GM12878 (cell line): Measurements from ENCODE around the gene WDSUB1. TPM values are rescaled to one million over a fixed set of nuclear protein-coding genes. Genes with fewer than 3 reads are reported as not detected.

Experiments
- ATAC-seq: fragments of 200-7000 bp; cut with Tn5 transposase; 3 replicates; pipeline ENCODE4 v1.9.1; 2020; ENCODE audit warnings: mild to moderate bottlenecking, moderate library complexity
- BruUV-seq: library from RNA; stranded (reverse); fragments of 400-500 nt; replicated peaks from 2 replicates; lab custom pipeline; 2021; lab: Mats Ljungman, UMichigan
- CTCF ChIA-PET: fragments of 300-600 bp; sonication (Branson Sonifier 250); formaldehyde crosslinking; extraction: SDS; loops from one replicate; lab custom pipeline; 2021; ENCODE audit warnings: inconsistent platforms; lab: Yijun Ruan, JAX
- POLR2A ChIA-PET: fragments of 350-600 bp; formaldehyde crosslinking; extraction: SDS; loops from one replicate; lab custom pipeline; 2021; ENCODE audit warnings: inconsistent platforms; lab: Charles Lee
- RAD21 ChIA-PET: fragments of 300-600 bp; sonication (Branson Sonifier 250); formaldehyde crosslinking; loops from one replicate; lab custom pipeline; 2023; ENCODE audit warnings: antibody characterized with exemption; ENCODE audit not compliant: unreplicated experiment; lab: Charles Lee
- SMC1A ChIA-PET: fragments of 300-600 bp; sonication (Branson Sonifier 250); formaldehyde crosslinking; loops from one replicate; lab custom pipeline; 2023; ENCODE audit not compliant: unreplicated experiment, uncharacterized antibody; lab: Charles Lee
- DNase-seq: peaks from one replicate; pipeline ENCODE4 v3.0.0-alpha.2; 2011; ENCODE audit warnings: low read depth, low spot score
- FAIRE-seq: peaks from 3 replicates; lab custom pipeline; 2011; peaks lifted over from hg19 to GRCh38; lab: Jason Lieb, UNC
- H2AFZ ChIP-seq: 2 replicates; pipeline ENCODE4 v1.6.0; 2011; ENCODE audit warnings: low read depth, low read length, control low read depth; ENCODE audit not compliant: control insufficient read depth
- H3K27ac ChIP-seq: 2 replicates; pipeline ENCODE4 v1.5.1; 2011; ENCODE audit warnings: control low read depth; ENCODE audit not compliant: control insufficient read depth, insufficient read depth
- H3K27me3 ChIP-seq, 2 experiments: replicated peaks in 1 of 2; 2 replicates each; pipeline versions ENCODE4 v1.6.0 to v1.6.1; 2011; ENCODE audit warnings: low read length in 1 of 2; ENCODE audit not compliant: control insufficient read depth in 2 of 2, insufficient read depth in 2 of 2
- H3K36me3 ChIP-seq, 2 experiments: 2 replicates each; pipeline ENCODE4 v1.5.1; 2011; ENCODE audit warnings: low read length in 1 of 2; ENCODE audit not compliant: control insufficient read depth in 2 of 2, insufficient read depth in 2 of 2
- H3K4me1 ChIP-seq: 2 replicates; pipeline ENCODE4 v1.6.1; 2011; ENCODE audit warnings: mild to moderate bottlenecking, low read length, moderate library complexity, mixed read lengths; ENCODE audit not compliant: control insufficient read depth, insufficient read depth
- H3K4me2 ChIP-seq: 2 replicates; pipeline ENCODE4 v1.6.0; 2011; ENCODE audit warnings: control low read depth; ENCODE audit not compliant: control insufficient read depth, insufficient read depth
- H3K4me3 ChIP-seq: fragments of 200-600 bp; sonication (generic); 2 replicates; pipeline ENCODE4 v1.5.1; 2016
- H3K79me2 ChIP-seq: 2 replicates; pipeline ENCODE4 v1.6.0; 2011; ENCODE audit warnings: low read length; ENCODE audit not compliant: control insufficient read depth, insufficient read depth
- H3K9ac ChIP-seq: 2 replicates; pipeline ENCODE4 v1.8.0; 2011; ENCODE audit warnings: low read length, control low read depth, mixed read lengths; ENCODE audit not compliant: control insufficient read depth, insufficient read depth
- H3K9me3 ChIP-seq: replicated peaks from 3 replicates; pipeline ENCODE4 v1.5.1; 2011; ENCODE audit warnings: mild to moderate bottlenecking, low read length; ENCODE audit not compliant: control insufficient read depth, insufficient read depth
- H4K20me1 ChIP-seq: 2 replicates; pipeline ENCODE4 v1.6.0; 2011; ENCODE audit not compliant: control insufficient read depth, insufficient read depth
- ASH2L ChIP-seq: fragments of 300-600, 200-600 bp; sonication (generic); IDR thresholded peaks from 2 replicates; pipeline ENCODE4 v1.6.1; 2017; ENCODE audit warnings: low read depth, mild to moderate bottlenecking, borderline replicate concordance
- BACH1 ChIP-seq: fragments of 450-650 bp; IDR thresholded peaks from 2 replicates; pipeline ENCODE4 v1.6.1; 2017; ENCODE audit warnings: mild to moderate bottlenecking, borderline replicate concordance
- BCL11A ChIP-seq: IDR thresholded peaks from 2 replicates; pipeline ENCODE4 v1.6.1; 2011; ENCODE audit warnings: low read depth, low read length
- CHD1 ChIP-seq: IDR thresholded peaks from 2 replicates; pipeline ENCODE4 v1.6.1; 2012; ENCODE audit warnings: low read depth, low read length, improper control_type of control experiment
- ESRRA ChIP-seq: IDR thresholded peaks from 2 replicates; pipeline ENCODE4 v1.6.1; 2012; ENCODE audit warnings: mild to moderate bottlenecking, low read length, improper control_type of control experiment
- HDAC2 ChIP-seq: fragments of 200-600 bp; sonication (generic); IDR thresholded peaks from 2 replicates; pipeline ENCODE4 v1.6.1; 2017
- IKZF2 ChIP-seq, 2 experiments: fragments of 450-650 bp; IDR thresholded peaks; 2 replicates each; pipeline ENCODE4 v1.6.1; 2017; ENCODE audit warnings: mild to moderate bottlenecking in 2 of 2, moderate library complexity in 2 of 2
- POLR2A ChIP-seq: IDR thresholded peaks from 2 replicates; pipeline ENCODE4 v1.6.1; 2011; ENCODE audit warnings: low read depth, mild to moderate bottlenecking, low read length
- POLR2AphosphoS5 ChIP-seq: IDR thresholded peaks from 2 replicates; pipeline ENCODE4 v1.6.1; 2011; ENCODE audit warnings: mild to moderate bottlenecking, low read length, inconsistent platforms
- RBBP5 ChIP-seq: fragments of 200-600 bp; sonication (generic); conservative IDR thresholded peaks from 2 replicates; pipeline ENCODE4 v1.6.1; 2016
- TCF3 ChIP-seq: IDR thresholded peaks from 2 replicates; pipeline ENCODE4 v1.6.1; 2012; ENCODE audit warnings: low read depth, mild to moderate bottlenecking, low read length, borderline replicate concordance; ENCODE audit not compliant: insufficient read depth
- ZBED1 ChIP-seq: IDR thresholded peaks from 2 replicates; pipeline ENCODE4 v1.6.1; 2016; ENCODE audit warnings: borderline replicate concordance
- ZSCAN29 ChIP-seq: fragments of 450-650 bp; IDR thresholded peaks from 2 replicates; pipeline ENCODE4 v1.6.1; 2017; ENCODE audit warnings: mild to moderate bottlenecking, moderate library complexity
- ZZZ3 ChIP-seq: IDR thresholded peaks from 2 replicates; pipeline ENCODE4 v1.6.1; 2011; ENCODE audit warnings: low read depth; ENCODE audit not compliant: control insufficient read depth, insufficient read length
- WGBS: methylation state at CpG from one replicate; pipeline ENCODE4 v1.1.6; 2016; ENCODE audit warnings: low lambda C conversion rate; ENCODE audit not compliant: insufficient replicate concordance, insufficient coverage; ENCODE audit errors: missing lambda C conversion rate; 5-methylcytosine and 5-hydroxymethylcytosine counted together
- in situ Hi-C: fragments of 300-500 bp; cut with MboI; formaldehyde crosslinking; loops from 9 replicates; pipeline ENCODE4 v1.14.3; 2018; ENCODE audit warnings: mixed read lengths
- intact Hi-C: fragments of 100-400 bp; cut with micrococcal nuclease; formaldehyde crosslinking; loops from one replicate; pipeline ENCODE4 v1.14.2; 2022; ENCODE audit not compliant: unreplicated experiment
- polyA plus RNA-seq, 11 experiments: library from polyadenylated mRNA; depleted of rRNA in 4 of 11; unstranded in 6 of 11; stranded (reverse) in 5 of 11; fragments of >200 nt; fragmentation: Nextera tagmentation in 4 of 11; fragmentation: Illumina TruSeq in 1 of 11; extraction: Ambion mirVana in 4 of 11; extraction: Trizol in 1 of 11; gene quantifications; 1 replicate in 1 of 11; 2 replicates in 10 of 11; pipeline versions ENCODE4 v1.2.1 to v1.2.3, GENCODE V29; 2011 to 2016; ENCODE audit warnings: inconsistent platforms in 2 of 11, missing spikeins in 2 of 11, low read depth in 1 of 11
- total RNA-seq, 4 experiments: library from RNA; depleted of rRNA in 3 of 4; stranded (reverse); fragments of >200 nt in 3 of 4; fragmentation: Illumina TruSeq in 1 of 4; extraction: Trizol in 1 of 4; gene quantifications; 2 replicates each; pipeline versions ENCODE4 v1.2.1 to v1.2.3, GENCODE V29; 2013 to 2021
- TF ChIP-seq, protein P1 (sequence below): fragments of 450-650 bp; IDR thresholded peaks from 2 replicates; pipeline ENCODE4 v1.6.1; 2016; ENCODE audit warnings: mild to moderate bottlenecking, moderate library complexity, borderline replicate concordance
- TF ChIP-seq, protein P2 (sequence below): fragments of 450-650 bp; IDR thresholded peaks from 2 replicates; pipeline ENCODE4 v1.6.1; 2016; ENCODE audit warnings: mild to moderate bottlenecking
- TF ChIP-seq, protein P3 (sequence below): fragments of 450-650 bp; IDR thresholded peaks from 2 replicates; pipeline ENCODE4 v1.6.1; 2018; ENCODE audit warnings: borderline replicate concordance, mild to moderate bottlenecking; ENCODE audit not compliant: partially characterized antibody

WDSUB1 gene
- total and polyA plus RNA-seq, 10 of the 15 experiments (the other 5 are each of a cell fraction or from before 2014, with no cell fraction given), result 4.4 to 12.7 (median 7.6) TPM

DNA sequence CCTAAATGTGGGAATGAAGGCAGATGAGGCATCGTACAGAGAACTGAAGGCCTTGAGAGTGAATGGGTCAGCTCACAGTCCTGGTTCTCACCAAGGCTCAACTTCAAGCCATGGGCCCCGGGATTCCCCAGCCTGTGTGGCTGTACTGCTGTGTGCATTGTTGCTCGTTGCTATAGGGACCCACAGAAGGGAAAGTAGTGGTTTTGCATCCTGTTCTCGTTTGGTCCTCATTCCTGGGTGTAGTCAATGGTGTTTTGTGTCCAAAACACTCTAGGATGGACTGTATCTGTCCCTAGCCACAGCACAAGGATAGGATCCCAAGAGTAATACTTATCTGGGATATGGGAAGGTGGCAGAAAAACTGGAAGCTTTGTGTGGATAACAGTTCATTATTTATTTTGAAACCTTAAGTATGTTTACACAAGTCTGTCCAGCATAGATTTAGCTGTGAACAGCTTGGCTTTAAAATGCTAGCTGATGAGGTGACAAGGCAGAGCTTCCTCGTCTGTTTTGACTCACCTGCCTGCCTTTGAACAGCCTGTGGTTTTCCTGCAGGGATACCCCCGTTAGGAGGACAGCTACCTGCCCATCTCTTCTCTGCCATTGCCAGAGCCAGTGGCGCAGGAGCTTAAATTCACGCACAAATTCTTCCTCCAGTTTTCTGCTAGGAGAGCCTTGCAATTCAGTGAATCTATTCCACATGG is 85.0 kb downstream of the WDSUB1 start:
- peak; percentile 97 for FAIRE-seq
- H3K9ac ChIP-seq, result 0 out of 2 replicates have a peak overlapping the region, but pooled peaks have one; percentile 1
- RAD21 ChIA-PET, result interaction anchor here (1.1 to 1.5 kb wide), 3 partner anchors 13 to 766 kb away, joined by 3 to 4 read pairs (median 3); no protein-coding TSS in a partner anchor
- SMC1A ChIA-PET, result interaction anchor here (0.7 to 2.5 kb wide), 4 partner anchors 48 to 598 kb away, joined by 3 to 12 read pairs (median 3); no protein-coding TSS in a partner anchor
- H2AFZ ChIP-seq, result peak overlapping the region; percentile 44
- WGBS, result under 1% methylated on average over 8 of the region's 8 CpGs
- DNase-seq, result peak; percentile 42
- H3K27me3 ChIP-seq, result no peaks in the 10 kb centered on the region
- no TSS peak for BruUV-seq
- H3K36me3 ChIP-seq, result no peaks in the 10 kb centered on the region; a peak in 1 of 4 replicates
- in situ Hi-C loops (no loop called here), intact Hi-C loops (loop anchor here (5.0 to 10.0 kb wide), 2 partner anchors 54 to 513 kb away; partner anchors contain the start of gene MARCHF7)
- H3K9me3 ChIP-seq, result no peaks in the 10 kb centered on the region
- no peaks in the 10 kb centered on the region for H3K79me2 ChIP-seq
- peak overlapping the region; percentile 16; the same call in 1 of the 2 replicates for H3K27ac ChIP-seq
- peak overlapping the region; percentile 46 for H3K4me2 ChIP-seq
- CTCF ChIA-PET, result interaction anchor here (0.6 to 1.3 kb wide), 5 partner anchors 8 to 1894 kb away, joined by 3 to 5 read pairs (median 3); no protein-coding TSS in a partner anchor
- peaks cover 13% of the 10 kb centered on the region for H3K4me1 ChIP-seq
- peak; percentile 98 for ATAC-seq
- no peak overlapping the region for H3K4me3 ChIP-seq
- no peaks in the 10 kb centered on the region for H4K20me1 ChIP-seq
- POLR2A ChIA-PET, result no interaction called here
- TF ChIP-seq CHD1 (no peak), BCL11A (0 out of 2 replicates have a peak, but pooled peaks have one; percentile 20), TCF3 (no peak), IKZF2 (IDR thresholded peaks at IDR 0.05) (peak; percentile 53 to 65; a peak in 3 of 4 replicates), HDAC2 (no peak), ASH2L (no peak), ZBED1 (no peak), RBBP5 (no peak), POLR2AphosphoS5 (no peak), POLR2A (no peak), ZSCAN29 (no peak), ZZZ3 (no peak), BACH1 (no peak), ESRRA (no peak)
- TF ChIP-seq, protein P1, sequence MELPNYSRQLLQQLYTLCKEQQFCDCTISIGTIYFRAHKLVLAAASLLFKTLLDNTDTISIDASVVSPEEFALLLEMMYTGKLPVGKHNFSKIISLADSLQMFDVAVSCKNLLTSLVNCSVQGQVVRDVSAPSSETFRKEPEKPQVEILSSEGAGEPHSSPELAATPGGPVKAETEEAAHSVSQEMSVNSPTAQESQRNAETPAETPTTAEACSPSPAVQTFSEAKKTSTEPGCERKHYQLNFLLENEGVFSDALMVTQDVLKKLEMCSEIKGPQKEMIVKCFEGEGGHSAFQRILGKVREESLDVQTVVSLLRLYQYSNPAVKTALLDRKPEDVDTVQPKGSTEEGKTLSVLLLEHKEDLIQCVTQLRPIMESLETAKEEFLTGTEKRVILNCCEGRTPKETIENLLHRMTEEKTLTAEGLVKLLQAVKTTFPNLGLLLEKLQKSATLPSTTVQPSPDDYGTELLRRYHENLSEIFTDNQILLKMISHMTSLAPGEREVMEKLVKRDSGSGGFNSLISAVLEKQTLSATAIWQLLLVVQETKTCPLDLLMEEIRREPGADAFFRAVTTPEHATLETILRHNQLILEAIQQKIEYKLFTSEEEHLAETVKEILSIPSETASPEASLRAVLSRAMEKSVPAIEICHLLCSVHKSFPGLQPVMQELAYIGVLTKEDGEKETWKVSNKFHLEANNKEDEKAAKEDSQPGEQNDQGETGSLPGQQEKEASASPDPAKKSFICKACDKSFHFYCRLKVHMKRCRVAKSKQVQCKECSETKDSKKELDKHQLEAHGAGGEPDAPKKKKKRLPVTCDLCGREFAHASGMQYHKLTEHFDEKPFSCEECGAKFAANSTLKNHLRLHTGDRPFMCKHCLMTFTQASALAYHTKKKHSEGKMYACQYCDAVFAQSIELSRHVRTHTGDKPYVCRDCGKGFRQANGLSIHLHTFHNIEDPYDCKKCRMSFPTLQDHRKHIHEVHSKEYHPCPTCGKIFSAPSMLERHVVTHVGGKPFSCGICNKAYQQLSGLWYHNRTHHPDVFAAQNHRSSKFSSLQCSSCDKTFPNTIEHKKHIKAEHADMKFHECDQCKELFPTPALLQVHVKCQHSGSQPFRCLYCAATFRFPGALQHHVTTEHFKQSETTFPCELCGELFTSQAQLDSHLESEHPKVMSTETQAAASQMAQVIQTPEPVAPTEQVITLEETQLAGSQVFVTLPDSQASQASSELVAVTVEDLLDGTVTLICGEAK, result no peak
- TF ChIP-seq, protein P2, sequence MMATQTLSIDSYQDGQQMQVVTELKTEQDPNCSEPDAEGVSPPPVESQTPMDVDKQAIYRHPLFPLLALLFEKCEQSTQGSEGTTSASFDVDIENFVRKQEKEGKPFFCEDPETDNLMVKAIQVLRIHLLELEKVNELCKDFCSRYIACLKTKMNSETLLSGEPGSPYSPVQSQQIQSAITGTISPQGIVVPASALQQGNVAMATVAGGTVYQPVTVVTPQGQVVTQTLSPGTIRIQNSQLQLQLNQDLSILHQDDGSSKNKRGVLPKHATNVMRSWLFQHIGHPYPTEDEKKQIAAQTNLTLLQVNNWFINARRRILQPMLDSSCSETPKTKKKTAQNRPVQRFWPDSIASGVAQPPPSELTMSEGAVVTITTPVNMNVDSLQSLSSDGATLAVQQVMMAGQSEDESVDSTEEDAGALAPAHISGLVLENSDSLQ, result no peak; the same call in 1 of the 2 replicates
- TF ChIP-seq, protein P3, sequence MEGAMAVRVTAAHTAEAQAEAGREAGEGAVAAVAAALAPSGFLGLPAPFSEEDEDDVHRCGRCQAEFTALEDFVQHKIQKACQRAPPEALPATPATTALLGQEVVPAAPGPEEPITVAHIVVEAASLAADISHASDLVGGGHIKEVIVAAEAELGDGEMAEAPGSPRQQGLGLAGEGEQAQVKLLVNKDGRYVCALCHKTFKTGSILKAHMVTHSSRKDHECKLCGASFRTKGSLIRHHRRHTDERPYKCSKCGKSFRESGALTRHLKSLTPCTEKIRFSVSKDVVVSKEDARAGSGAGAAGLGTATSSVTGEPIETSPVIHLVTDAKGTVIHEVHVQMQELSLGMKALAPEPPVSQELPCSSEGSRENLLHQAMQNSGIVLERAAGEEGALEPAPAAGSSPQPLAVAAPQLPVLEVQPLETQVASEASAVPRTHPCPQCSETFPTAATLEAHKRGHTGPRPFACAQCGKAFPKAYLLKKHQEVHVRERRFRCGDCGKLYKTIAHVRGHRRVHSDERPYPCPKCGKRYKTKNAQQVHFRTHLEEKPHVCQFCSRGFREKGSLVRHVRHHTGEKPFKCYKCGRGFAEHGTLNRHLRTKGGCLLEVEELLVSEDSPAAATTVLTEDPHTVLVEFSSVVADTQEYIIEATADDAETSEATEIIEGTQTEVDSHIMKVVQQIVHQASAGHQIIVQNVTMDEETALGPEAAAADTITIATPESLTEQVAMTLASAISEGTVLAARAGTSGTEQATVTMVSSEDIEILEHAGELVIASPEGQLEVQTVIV, result no peak
